SK-N-SH (cell line): Measurements from ENCODE around the gene MTUS2. TPM values are rescaled to one million over a fixed set of nuclear protein-coding genes. Genes with fewer than 3 reads are reported as not detected.

ENCODE experiments used
- CTCF ChIA-PET: fragments of 300-600, 350-600 bp; formaldehyde crosslinking; extraction: SDS; loops from one replicate; lab custom pipeline; 2021; lab: Yijun Ruan, JAX
- POLR2A ChIA-PET: fragments of 350-600 bp; sonication (Branson Sonifier 250); formaldehyde crosslinking; extraction: SDS; loops from one replicate; lab custom pipeline; 2020; ENCODE audit warnings: antibody characterized with exemption, inconsistent platforms; lab: Yijun Ruan, JAX
- DNase-seq: peaks from one replicate; pipeline ENCODE4 v3.0.0; 2012
- H2AFZ ChIP-seq: fragments of 200-600 bp; sonication (generic); 2 replicates; pipeline ENCODE4 v1.8.1; 2016; ENCODE audit warnings: antibody characterized with exemption, mild to moderate bottlenecking, low read depth
- H3F3A ChIP-seq: fragments of 200-600 bp; sonication (generic); replicated peaks from 2 replicates; pipeline ENCODE3; 2016; ENCODE audit warnings: antibody characterized with exemption, mild to moderate bottlenecking; ENCODE audit not compliant: insufficient read depth
- H3K27ac ChIP-seq, 2 experiments: fragments of 200-500 bp in 1 of 2; fragments of 200-600 bp in 1 of 2; sonication (Bioruptor generic) in 1 of 2; sonication (generic), shearing (Covaris generic) in 1 of 2; 2 replicates each; pipeline versions ENCODE4 v1.5.1 to v1.6.1; 2014 to 2016; ENCODE audit warnings: low read depth in 2 of 2, inconsistent platforms in 1 of 2, low read length in 1 of 2, mild to moderate bottlenecking in 1 of 2, mixed read lengths in 1 of 2
- H3K27me3 ChIP-seq: fragments of 200-600 bp; sonication (generic), shearing (Covaris generic); 2 replicates; pipeline ENCODE4 v1.6.1; 2016; ENCODE audit warnings: mixed run types; ENCODE audit not compliant: insufficient read depth
- H3K36me3 ChIP-seq, 2 experiments: fragments of 200-500 bp in 1 of 2; fragments of 200-600 bp in 1 of 2; sonication (Bioruptor generic) in 1 of 2; sonication (generic) in 1 of 2; replicated peaks in 1 of 2; 2 replicates each; pipeline versions ENCODE3 to v1.5.1; 2014 to 2016; ENCODE audit warnings: low read length in 1 of 2, mild to moderate bottlenecking in 1 of 2; ENCODE audit not compliant: insufficient read depth in 2 of 2, control insufficient read depth in 1 of 2
- H3K4me1 ChIP-seq, 2 experiments: fragments of 200-500 bp in 1 of 2; fragments of 200-600 bp in 1 of 2; sonication (Bioruptor generic) in 1 of 2; sonication (generic), shearing (Covaris generic) in 1 of 2; 2 replicates each; pipeline versions ENCODE4 v1.5.1 to v1.6.1; 2014 to 2016; ENCODE audit warnings: low read depth in 1 of 2, low read length in 1 of 2, mixed run types in 1 of 2; ENCODE audit not compliant: insufficient read depth in 2 of 2, control insufficient read depth in 1 of 2
- H3K4me2 ChIP-seq: fragments of 200-600 bp; sonication (generic), shearing (Covaris generic); 2 replicates; pipeline ENCODE4 v1.6.1; 2017; ENCODE audit warnings: mixed run types
- H3K4me3 ChIP-seq, 2 experiments: fragments of 200-500 bp in 1 of 2; fragments of 200-600 bp in 1 of 2; sonication (Bioruptor generic) in 1 of 2; sonication (generic), shearing (Covaris generic) in 1 of 2; 2 replicates each; pipeline versions ENCODE4 v1.5.1 to v1.8.1; 2014 to 2016; ENCODE audit warnings: low read depth in 2 of 2, inconsistent platforms in 1 of 2, low read length in 1 of 2, mild to moderate bottlenecking in 1 of 2, mixed read lengths in 1 of 2, moderate library complexity in 1 of 2
- H3K79me2 ChIP-seq: fragments of 200-600 bp; sonication (generic); 2 replicates; pipeline ENCODE4 v1.8.1; 2017; ENCODE audit warnings: mild to moderate bottlenecking; ENCODE audit not compliant: insufficient read depth
- H3K9ac ChIP-seq: fragments of 200-600 bp; sonication (generic); 2 replicates; pipeline ENCODE4 v1.6.1; 2017; ENCODE audit warnings: mixed run types
- H3K9me2 ChIP-seq: fragments of 200-600 bp; sonication (generic); 2 replicates; pipeline ENCODE4 v1.6.1; 2017; ENCODE audit warnings: mixed run types
- H3K9me3 ChIP-seq: fragments of 200-600 bp; sonication (generic); 2 replicates; pipeline ENCODE4 v1.6.1; 2017; ENCODE audit warnings: mixed run types, mild to moderate bottlenecking, moderate library complexity
- H4K20me1 ChIP-seq: fragments of 200-600 bp; sonication (generic); 2 replicates; pipeline ENCODE4 v1.6.1; 2017; ENCODE audit warnings: mild to moderate bottlenecking, mixed run types; ENCODE audit not compliant: insufficient read depth
- CHD2 ChIP-seq: fragments of 150-350 bp; IDR thresholded peaks from 2 replicates; pipeline ENCODE4 v1.6.1; 2018; ENCODE audit warnings: low read length; ENCODE audit not compliant: partially characterized antibody
- ELF1 ChIP-seq: IDR thresholded peaks from 2 replicates; pipeline ENCODE4 v1.4.0; 2012
- EP300 ChIP-seq, 2 experiments: IDR thresholded peaks; 2 replicates each; pipeline versions ENCODE4 v1.4.0 to v1.6.1; 2012; ENCODE audit warnings: borderline replicate concordance in 1 of 2, low read depth in 1 of 2, low read length in 1 of 2
- FOSL2 ChIP-seq: IDR thresholded peaks from 2 replicates; pipeline ENCODE4 v1.4.0; 2012; ENCODE audit warnings: low read depth, mild to moderate bottlenecking, moderate library complexity, borderline replicate concordance
- FOXM1 ChIP-seq: IDR thresholded peaks from 2 replicates; pipeline ENCODE4 v1.4.0; 2012; ENCODE audit warnings: low read depth, mild to moderate bottlenecking
- GABPA ChIP-seq: IDR thresholded peaks from 2 replicates; pipeline ENCODE4 v1.4.0; 2012; ENCODE audit warnings: low read depth, mild to moderate bottlenecking
- MXI1 ChIP-seq: IDR thresholded peaks from 2 replicates; pipeline ENCODE4 v1.6.1; 2012; ENCODE audit warnings: mild to moderate bottlenecking, low read depth, low read length, improper control_type of control experiment
- NFIC ChIP-seq: IDR thresholded peaks from 2 replicates; pipeline ENCODE4 v1.4.0; 2012; ENCODE audit warnings: borderline replicate concordance
- RCOR1 ChIP-seq: fragments of 150-350 bp; IDR thresholded peaks from 2 replicates; pipeline ENCODE4 v1.6.1; 2017; ENCODE audit warnings: antibody characterized with exemption, low read length
- SIN3A ChIP-seq: IDR thresholded peaks from 2 replicates; pipeline ENCODE4 v1.6.1; 2012; ENCODE audit warnings: low read depth, mild to moderate bottlenecking, low read length, moderate library complexity, borderline replicate concordance
- SMC3 ChIP-seq: IDR thresholded peaks from 2 replicates; pipeline ENCODE4 v1.6.1; 2012; ENCODE audit warnings: low read depth, low read length, improper control_type of control experiment
- TCF12 ChIP-seq: IDR thresholded peaks from 2 replicates; pipeline ENCODE4 v1.4.0; 2012
- WGBS: methylation state at CpG from one replicate; pipeline ENCODE4 v1.1.6; 2017; ENCODE audit warnings: low lambda C conversion rate; 5-methylcytosine and 5-hydroxymethylcytosine counted together
- polyA plus RNA-seq, 3 experiments: library from polyadenylated mRNA; depleted of rRNA; stranded (reverse); fragments of >200 nt; gene quantifications; 2 replicates each; pipeline ENCODE4 v1.2.3, GENCODE V29; 2012
- TF ChIP-seq, protein P1 (sequence below): IDR thresholded peaks from 2 replicates; pipeline ENCODE4 v1.4.0; 2012; ENCODE audit warnings: low read depth, borderline replicate concordance
- TF ChIP-seq, protein P2 (sequence below): fragments of 150-350 bp; IDR thresholded peaks from 2 replicates; pipeline ENCODE4 v1.6.1; 2016; ENCODE audit warnings: mild to moderate bottlenecking, low read depth, low read length
- TF ChIP-seq, protein P3 (sequence below): IDR thresholded peaks from 2 replicates; pipeline ENCODE4 v1.6.1; 2012; ENCODE audit warnings: mild to moderate bottlenecking, low read depth, low read length, moderate library complexity
- TF ChIP-seq, protein P4 (sequence below): fragments of 200-600 bp; sonication (generic); IDR thresholded peaks from 2 replicates; pipeline ENCODE4 v1.6.1; 2017; ENCODE audit warnings: antibody characterized with exemption, mild to moderate bottlenecking, moderate library complexity
- TF ChIP-seq, protein P5 (sequence below): IDR thresholded peaks from 2 replicates; pipeline ENCODE4 v1.4.0; 2012; ENCODE audit warnings: low read depth

Gene MTUS2
- polyA plus RNA-seq, 1 of the 3 experiments (the other 2 are of a cell fraction): 1.7 TPM

DNA sequence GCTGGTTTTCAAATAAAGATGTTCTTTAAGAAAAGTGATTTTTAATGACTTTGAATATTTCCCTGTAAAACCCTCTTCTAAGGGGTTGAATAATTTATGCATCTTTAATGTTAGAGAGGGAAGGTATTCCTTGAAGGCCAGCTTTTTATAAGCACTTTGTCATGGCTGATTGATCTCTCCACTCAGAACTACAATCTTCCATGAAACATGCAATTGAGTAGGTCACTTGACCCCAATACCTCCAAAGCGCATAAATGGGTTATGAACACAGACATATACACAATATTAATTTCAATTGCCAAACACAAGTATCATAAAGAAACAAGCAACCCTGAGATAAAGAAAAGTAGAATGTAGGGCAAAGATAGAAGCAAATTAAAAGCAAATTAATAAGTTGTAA is 359.9 kb downstream of the MTUS2 start:
- H3K4me3 ChIP-seq: no peak overlapping the region
- no peak overlapping the region for H3K27ac ChIP-seq
- no peaks in the 10 kb centered on the region for H3K9me2 ChIP-seq
- TF ChIP-seq SIN3A: no peak
- no peak for TF ChIP-seq EP300 (IDR thresholded peaks at IDR 0.05; ENCODE audit: borderline replicate concordance in 1 of 2, low read depth in 1 of 2, low read length in 1 of 2)
- TF ChIP-seq, protein P1, sequence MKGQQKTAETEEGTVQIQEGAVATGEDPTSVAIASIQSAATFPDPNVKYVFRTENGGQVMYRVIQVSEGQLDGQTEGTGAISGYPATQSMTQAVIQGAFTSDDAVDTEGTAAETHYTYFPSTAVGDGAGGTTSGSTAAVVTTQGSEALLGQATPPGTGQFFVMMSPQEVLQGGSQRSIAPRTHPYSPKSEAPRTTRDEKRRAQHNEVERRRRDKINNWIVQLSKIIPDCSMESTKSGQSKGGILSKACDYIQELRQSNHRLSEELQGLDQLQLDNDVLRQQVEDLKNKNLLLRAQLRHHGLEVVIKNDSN: no peak
- no peak for TF ChIP-seq SMC3
- no peak for TF ChIP-seq GABPA
- no peak for TF ChIP-seq NFIC
- POLR2A ChIA-PET: no interaction called here
- H3F3A ChIP-seq: no peaks in the 10 kb centered on the region
- H4K20me1 ChIP-seq: no peaks in the 10 kb centered on the region
- CTCF ChIA-PET: no interaction called here
- 40% methylated on average over 1 of the region's 1 CpG for WGBS
- H3K27me3 ChIP-seq: no peaks in the 10 kb centered on the region
- no peak overlapping the region for H3K9ac ChIP-seq
- H3K4me1 ChIP-seq: no peaks in the 10 kb centered on the region
- no peak overlapping the region for H3K4me2 ChIP-seq
- no peaks in the 10 kb centered on the region for H3K36me3 ChIP-seq
- no peaks in the 10 kb centered on the region for H3K9me3 ChIP-seq
- H2AFZ ChIP-seq: no peak overlapping the region
- H3K79me2 ChIP-seq: no peaks in the 10 kb centered on the region
- DNase-seq: no peak

DNA sequence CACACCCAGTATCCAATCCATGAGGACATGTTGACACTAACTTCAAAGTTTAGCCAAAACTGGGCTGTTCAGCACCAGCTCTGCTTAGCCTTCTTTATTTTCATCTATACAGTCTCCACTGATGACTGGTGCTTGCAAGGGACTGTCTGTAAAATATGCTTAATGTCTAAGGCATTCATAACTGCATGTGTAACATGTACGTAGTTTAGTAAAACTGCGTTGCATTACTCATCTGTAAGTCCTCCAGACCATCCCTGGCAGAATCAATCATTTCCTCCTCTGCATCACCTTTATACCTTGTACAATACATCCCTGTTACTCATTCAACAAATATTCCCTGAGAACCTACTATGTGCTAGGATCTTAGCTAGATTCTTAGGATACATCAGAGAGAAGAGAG is 362.1 kb downstream of the MTUS2 start:
- no peak overlapping the region for H3K4me2 ChIP-seq
- H3K79me2 ChIP-seq: no peaks in the 10 kb centered on the region
- DNase-seq: no peak
- no peaks in the 10 kb centered on the region for H3K9me3 ChIP-seq
- no peak overlapping the region for H3K4me3 ChIP-seq
- no peaks in the 10 kb centered on the region for H3K36me3 ChIP-seq
- H3K27ac ChIP-seq: no peak overlapping the region
- CTCF ChIA-PET: no interaction called here
- H3K9ac ChIP-seq: no peak overlapping the region
- H3K9me2 ChIP-seq: no peaks in the 10 kb centered on the region
- no peaks in the 10 kb centered on the region for H3K27me3 ChIP-seq
- no peaks in the 10 kb centered on the region for H3F3A ChIP-seq
- POLR2A ChIA-PET: no interaction called here
- H3K4me1 ChIP-seq: no peaks in the 10 kb centered on the region
- H2AFZ ChIP-seq: no peak overlapping the region
- 16% methylated on average over 2 of the region's 2 CpGs for WGBS
- no peaks in the 10 kb centered on the region for H4K20me1 ChIP-seq
- TF ChIP-seq, protein P2, sequence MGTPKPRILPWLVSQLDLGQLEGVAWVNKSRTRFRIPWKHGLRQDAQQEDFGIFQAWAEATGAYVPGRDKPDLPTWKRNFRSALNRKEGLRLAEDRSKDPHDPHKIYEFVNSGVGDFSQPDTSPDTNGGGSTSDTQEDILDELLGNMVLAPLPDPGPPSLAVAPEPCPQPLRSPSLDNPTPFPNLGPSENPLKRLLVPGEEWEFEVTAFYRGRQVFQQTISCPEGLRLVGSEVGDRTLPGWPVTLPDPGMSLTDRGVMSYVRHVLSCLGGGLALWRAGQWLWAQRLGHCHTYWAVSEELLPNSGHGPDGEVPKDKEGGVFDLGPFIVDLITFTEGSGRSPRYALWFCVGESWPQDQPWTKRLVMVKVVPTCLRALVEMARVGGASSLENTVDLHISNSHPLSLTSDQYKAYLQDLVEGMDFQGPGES: no peak
- TF ChIP-seq ELF1 (no peak), FOSL2 (no peak), MXI1 (no peak), RCOR1 (no peak), SIN3A (no peak), FOXM1 (no peak), CHD2 (no peak), NFIC (no peak), EP300 (IDR thresholded peaks at IDR 0.05; ENCODE audit: borderline replicate concordance in 1 of 2, low read depth in 1 of 2, low read length in 1 of 2) (no peak), TCF12 (no peak)
- TF ChIP-seq, protein P3, sequence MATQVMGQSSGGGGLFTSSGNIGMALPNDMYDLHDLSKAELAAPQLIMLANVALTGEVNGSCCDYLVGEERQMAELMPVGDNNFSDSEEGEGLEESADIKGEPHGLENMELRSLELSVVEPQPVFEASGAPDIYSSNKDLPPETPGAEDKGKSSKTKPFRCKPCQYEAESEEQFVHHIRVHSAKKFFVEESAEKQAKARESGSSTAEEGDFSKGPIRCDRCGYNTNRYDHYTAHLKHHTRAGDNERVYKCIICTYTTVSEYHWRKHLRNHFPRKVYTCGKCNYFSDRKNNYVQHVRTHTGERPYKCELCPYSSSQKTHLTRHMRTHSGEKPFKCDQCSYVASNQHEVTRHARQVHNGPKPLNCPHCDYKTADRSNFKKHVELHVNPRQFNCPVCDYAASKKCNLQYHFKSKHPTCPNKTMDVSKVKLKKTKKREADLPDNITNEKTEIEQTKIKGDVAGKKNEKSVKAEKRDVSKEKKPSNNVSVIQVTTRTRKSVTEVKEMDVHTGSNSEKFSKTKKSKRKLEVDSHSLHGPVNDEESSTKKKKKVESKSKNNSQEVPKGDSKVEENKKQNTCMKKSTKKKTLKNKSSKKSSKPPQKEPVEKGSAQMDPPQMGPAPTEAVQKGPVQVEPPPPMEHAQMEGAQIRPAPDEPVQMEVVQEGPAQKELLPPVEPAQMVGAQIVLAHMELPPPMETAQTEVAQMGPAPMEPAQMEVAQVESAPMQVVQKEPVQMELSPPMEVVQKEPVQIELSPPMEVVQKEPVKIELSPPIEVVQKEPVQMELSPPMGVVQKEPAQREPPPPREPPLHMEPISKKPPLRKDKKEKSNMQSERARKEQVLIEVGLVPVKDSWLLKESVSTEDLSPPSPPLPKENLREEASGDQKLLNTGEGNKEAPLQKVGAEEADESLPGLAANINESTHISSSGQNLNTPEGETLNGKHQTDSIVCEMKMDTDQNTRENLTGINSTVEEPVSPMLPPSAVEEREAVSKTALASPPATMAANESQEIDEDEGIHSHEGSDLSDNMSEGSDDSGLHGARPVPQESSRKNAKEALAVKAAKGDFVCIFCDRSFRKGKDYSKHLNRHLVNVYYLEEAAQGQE: no peak
- TF ChIP-seq, protein P1: no peak
- TF ChIP-seq, protein P4, sequence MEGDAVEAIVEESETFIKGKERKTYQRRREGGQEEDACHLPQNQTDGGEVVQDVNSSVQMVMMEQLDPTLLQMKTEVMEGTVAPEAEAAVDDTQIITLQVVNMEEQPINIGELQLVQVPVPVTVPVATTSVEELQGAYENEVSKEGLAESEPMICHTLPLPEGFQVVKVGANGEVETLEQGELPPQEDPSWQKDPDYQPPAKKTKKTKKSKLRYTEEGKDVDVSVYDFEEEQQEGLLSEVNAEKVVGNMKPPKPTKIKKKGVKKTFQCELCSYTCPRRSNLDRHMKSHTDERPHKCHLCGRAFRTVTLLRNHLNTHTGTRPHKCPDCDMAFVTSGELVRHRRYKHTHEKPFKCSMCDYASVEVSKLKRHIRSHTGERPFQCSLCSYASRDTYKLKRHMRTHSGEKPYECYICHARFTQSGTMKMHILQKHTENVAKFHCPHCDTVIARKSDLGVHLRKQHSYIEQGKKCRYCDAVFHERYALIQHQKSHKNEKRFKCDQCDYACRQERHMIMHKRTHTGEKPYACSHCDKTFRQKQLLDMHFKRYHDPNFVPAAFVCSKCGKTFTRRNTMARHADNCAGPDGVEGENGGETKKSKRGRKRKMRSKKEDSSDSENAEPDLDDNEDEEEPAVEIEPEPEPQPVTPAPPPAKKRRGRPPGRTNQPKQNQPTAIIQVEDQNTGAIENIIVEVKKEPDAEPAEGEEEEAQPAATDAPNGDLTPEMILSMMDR: no peak
- TF ChIP-seq, protein P5, sequence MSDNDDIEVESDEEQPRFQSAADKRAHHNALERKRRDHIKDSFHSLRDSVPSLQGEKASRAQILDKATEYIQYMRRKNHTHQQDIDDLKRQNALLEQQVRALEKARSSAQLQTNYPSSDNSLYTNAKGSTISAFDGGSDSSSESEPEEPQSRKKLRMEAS: no peak
